Anterior cingulate cortex (tissue), 58 donors: ENCODE measurements around the gene CDK5RAP1.

ENCODE experiments used
- DNase-seq, 58 donors: peaks; one replicate each; lab custom pipeline; 2025; lab: John Stamatoyannopoulos, UW

CDK5RAP1 gene

DNA sequence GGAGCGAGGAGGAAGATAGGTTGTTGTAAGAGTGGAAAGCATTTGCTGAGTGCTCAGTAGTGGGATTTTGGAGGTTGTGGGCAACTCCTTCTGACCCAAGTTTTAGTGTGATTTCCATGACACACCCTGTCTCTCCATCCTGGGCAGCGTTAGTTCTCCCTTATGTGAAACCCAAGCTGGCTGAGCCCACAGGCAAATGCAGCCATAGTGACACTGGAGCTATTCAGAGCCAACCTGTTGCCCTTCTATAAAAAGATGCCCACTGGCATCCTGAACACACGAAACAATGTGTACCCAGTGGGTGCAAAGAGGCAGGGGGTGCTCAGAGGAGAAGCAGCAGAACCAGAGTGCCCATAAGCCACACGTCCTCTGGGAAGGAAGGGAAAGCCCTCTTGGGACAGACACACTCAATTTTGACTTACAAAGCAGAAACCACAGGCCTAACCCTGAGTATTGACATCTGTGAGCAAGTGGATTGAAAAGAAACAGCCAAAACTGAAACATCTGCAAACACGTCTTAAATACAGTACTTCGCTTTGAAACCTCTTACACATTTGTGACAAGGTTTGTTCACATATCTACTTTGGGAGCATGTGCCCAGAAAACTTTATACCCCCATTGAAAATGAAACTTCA is 63.7 kb downstream of the CDK5RAP1 start:
- no peak for DNase-seq

- DNase-seq, result no peak
Observed at GRCh38 chr20:33337119-33337518, 64.2 kb downstream of the CDK5RAP1 start.

GRCh38 chr20:33336375-33336774 is 64.9 kb downstream of the CDK5RAP1 start:
- no peak for DNase-seq

DNA sequence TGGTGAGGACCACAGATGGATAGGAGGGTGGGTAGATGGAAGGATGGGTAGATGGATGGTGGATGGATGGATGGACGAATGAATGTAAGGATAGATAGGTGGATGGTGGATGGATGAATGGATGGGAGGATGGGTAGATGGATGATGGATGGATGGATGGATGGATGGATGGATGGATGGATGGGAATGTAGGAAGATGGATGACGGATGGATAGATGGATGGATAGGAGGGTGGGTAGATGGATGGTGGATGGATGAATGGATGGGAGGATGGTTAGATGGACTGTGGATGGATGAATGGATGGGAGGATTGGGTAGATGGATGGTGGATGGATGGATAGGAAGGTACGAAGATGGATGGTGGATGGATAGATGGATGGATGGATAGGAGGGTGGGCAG is 67.2 kb downstream of the CDK5RAP1 start:
- no peak for DNase-seq

- DNase-seq, result no peak
Observed at GRCh38 chr20:33333616-33334015, 67.7 kb downstream of the CDK5RAP1 start.

DNA sequence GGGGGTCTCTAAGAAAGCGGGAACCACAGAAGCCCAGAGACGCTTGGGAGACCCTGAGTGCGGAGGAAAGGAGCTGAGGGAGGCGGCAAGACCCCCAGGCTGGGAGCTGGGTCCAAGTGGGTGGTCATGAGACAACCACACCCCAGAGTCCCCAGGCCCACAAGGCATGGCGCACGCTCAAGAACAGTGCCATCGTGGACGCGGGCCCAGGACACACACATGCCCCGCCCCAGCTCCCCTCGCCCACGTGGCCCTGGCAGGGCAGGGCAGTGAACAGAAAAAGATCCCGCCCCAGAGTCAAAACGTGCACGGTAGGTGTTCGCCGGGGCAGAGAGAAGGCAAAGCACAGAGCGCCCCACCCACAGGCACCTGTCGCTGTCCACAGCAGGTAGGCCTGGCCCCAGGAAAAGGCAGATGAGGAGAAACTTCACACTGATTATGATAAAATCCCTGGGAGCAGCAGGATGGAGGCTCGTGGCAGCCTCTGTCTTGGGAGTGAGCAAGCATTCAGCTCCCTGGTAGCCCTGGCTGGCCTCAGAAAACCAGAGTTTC is 68.3 kb downstream of the CDK5RAP1 start:
- no peak for DNase-seq

GRCh38 chr20:33328157-33329137 is 72.9 kb downstream of the CDK5RAP1 start:
- DNase-seq, result no peak

DNA sequence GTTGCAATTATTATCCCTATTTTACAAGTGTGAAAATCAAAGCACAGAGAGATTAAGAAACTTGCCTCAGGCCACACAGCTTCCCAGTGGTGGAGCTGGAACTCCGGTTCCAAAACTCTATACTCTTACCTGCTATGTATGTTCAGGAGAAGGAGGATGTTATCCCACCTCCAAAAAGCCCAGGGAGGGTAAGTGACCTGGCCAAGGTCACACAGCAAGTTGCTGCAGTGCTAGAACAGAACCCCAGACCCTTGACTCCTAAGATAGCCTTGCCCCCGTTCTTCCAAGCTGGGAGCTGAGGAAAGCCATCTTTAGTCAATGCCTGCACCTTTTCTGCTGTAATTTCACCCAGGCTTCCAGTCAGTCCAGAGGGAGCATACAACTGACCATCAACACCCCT is 76.0 kb downstream of the CDK5RAP1 start:
- no peak for DNase-seq

- no peak for DNase-seq
Observed at GRCh38 chr20:33323236-33323635, 78.1 kb downstream of the CDK5RAP1 start.

- no peak for DNase-seq
Observed at GRCh38 chr20:33322456-33322855, 78.9 kb downstream of the CDK5RAP1 start.

DNA sequence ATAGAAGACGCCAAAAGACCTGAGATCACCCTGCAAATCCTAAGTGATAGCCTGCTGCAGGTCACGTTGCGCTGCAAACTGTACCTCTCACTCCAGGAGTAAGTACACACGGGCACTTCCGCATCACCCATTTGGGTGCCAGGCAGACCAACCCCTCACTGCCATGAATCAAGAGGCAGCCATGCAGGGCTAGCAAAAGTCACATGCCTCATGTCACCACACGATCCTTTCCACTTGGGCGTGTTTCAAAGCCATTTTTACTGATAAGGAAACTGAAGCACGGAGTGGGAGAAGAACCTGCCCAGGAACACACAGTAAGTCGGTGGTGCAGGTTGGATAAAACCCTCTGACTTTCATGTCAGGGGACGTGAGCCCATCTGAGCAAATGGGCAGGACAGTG is 81.3 kb downstream of the CDK5RAP1 start:
- DNase-seq, result no peak

- DNase-seq, result no peak
Observed at GRCh38 chr20:33318096-33318429, 83.3 kb downstream of the CDK5RAP1 start.

GRCh38 chr20:33317424-33318095 is 83.8 kb downstream of the CDK5RAP1 start:
- no peak for DNase-seq

DNA sequence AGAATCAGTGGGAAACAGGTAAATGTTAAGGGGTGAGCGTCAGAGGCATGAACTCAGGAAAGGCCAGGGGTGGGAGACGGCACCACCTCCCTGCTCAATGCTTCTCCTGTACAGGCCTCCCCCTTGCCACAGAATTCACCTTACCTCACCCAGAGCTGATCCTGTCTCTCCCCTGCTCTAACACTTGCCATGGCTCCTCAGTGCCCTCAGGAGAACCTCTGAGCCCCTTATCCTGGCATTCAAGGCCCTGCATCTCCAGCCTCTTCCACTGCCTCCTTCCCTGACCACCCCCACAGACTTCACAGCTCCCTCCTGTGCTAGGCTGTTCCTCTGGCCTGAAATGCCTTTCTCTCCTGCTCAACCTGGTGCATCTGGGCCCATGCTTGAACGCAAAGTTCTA is 84.4 kb downstream of the CDK5RAP1 start:
- DNase-seq, result no peak

- no peak for DNase-seq
Observed at GRCh38 chr20:33316343-33316742, 85.0 kb downstream of the CDK5RAP1 start.

- DNase-seq, result no peak
Observed at GRCh38 chr20:33313686-33314314, 87.5 kb downstream of the CDK5RAP1 start.

- DNase-seq, result no peak
Observed at GRCh38 chr20:33312583-33312982, 88.7 kb downstream of the CDK5RAP1 start.

DNA sequence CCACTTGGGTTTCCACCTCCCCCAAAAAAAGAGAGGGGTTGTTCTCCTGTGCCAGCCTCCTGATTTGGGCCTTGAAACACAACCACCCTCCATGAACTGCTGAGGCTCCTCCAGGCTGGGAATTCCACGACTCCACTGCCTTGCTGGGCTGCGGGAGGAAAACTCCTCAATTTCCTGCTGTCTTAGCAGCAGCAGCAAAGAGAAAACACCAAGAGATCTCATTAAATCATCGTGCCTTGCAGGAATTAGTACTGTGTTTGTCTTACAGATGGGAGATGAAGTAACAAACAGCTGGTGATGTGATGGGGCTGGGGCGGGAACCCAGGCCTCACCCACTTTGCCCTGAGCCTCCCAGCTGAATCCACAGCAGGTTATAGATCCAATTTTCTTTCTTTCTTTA is 89.3 kb downstream of the CDK5RAP1 start:
- no peak for DNase-seq

DNA sequence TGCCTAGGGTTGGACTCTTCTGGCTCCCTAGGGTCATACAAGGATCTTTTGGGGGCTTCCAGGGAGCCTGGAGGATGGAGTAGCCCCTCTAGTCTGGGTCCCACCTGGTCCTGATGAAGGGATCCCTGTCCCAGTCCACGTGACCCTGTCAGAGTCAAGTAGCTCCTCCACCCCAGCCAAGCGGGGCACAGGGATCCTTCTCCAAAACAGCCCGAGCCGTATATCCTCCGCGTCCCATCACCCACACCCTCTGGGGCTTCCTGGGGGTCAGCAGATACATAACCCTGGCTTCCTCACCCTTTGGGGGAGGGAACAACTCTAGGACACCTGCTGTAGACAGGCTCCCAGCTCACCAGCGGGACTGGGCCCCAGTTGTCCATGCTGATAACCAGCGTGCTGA is 90.3 kb downstream of the CDK5RAP1 start:
- DNase-seq, result no peak

- DNase-seq, result peak in 1 of 58 donors; percentile 6
Observed at GRCh38 chr20:33310327-33310899, 90.9 kb downstream of the CDK5RAP1 start.
